Mesodermal cell (in vitro differentiated cells): ENCODE data around the gene GLDC.

Experiments
- H3K27ac ChIP-seq: 2 replicates; pipeline ENCODE4 v1.7.0; 2013; ENCODE audit warnings: mild to moderate bottlenecking, low read depth, low read length, moderate library complexity; ENCODE audit not compliant: severe bottlenecking
- H3K36me3 ChIP-seq: 2 replicates; pipeline ENCODE4 v1.7.1; 2013; ENCODE audit warnings: mild to moderate bottlenecking, low read length, moderate library complexity; ENCODE audit not compliant: control insufficient read depth, insufficient read depth
- H3K4me1 ChIP-seq: one replicate; pipeline ENCODE4 v1.7.1; 2013; ENCODE audit warnings: mild to moderate bottlenecking, low read length; ENCODE audit not compliant: insufficient read depth, control insufficient read depth, poor library complexity, severe bottlenecking
- H3K4me3 ChIP-seq: 2 replicates; pipeline ENCODE4 v1.7.0; 2013; ENCODE audit warnings: low read length, control low read depth, mild to moderate bottlenecking; ENCODE audit not compliant: insufficient read depth, poor library complexity, severe bottlenecking; ENCODE audit errors: extremely low read depth
- H3K9me3 ChIP-seq: 2 replicates; pipeline ENCODE4 v1.7.1; 2013; ENCODE audit warnings: mild to moderate bottlenecking, low read length, moderate library complexity; ENCODE audit not compliant: control insufficient read depth
- WGBS, 2 experiments: methylation state at CpG; one replicate each; pipeline ENCODE4 v1.1.5; 2013; ENCODE audit warnings: missing lambda C conversion rate in 2 of 2; ENCODE audit not compliant: insufficient coverage in 2 of 2; 5-methylcytosine and 5-hydroxymethylcytosine counted together

Gene GLDC

DNA sequence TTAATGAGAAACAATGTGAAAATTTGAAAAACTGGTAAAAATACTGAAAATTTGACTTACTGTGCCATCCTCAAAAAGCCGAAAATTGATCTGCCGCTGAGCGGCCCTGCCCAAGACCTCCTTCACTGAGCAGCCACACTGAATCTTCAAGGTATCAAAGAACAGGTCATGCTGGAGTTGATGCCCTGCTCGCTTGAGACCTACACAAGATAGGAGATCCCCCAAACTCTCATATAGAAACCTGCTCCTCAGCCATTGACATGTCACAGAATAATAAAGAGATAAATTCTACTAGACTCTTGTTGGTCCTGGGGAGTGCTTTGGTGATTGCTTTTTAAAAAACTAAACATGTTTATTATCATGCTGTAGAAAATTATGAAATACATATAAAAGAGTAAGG is 52.7 kb downstream of the GLDC start:
- no peaks in the 10 kb centered on the region for H3K9me3 ChIP-seq
- H3K4me1 ChIP-seq, result peaks cover 3% of the 10 kb centered on the region
- H3K36me3 ChIP-seq, result no peaks in the 10 kb centered on the region
- no peak overlapping the region for H3K27ac ChIP-seq
- H3K4me3 ChIP-seq, result no peak overlapping the region
- WGBS, 2 experiments, result 91 to 100% methylated on average over 3 of the region's 4 CpGs

DNA sequence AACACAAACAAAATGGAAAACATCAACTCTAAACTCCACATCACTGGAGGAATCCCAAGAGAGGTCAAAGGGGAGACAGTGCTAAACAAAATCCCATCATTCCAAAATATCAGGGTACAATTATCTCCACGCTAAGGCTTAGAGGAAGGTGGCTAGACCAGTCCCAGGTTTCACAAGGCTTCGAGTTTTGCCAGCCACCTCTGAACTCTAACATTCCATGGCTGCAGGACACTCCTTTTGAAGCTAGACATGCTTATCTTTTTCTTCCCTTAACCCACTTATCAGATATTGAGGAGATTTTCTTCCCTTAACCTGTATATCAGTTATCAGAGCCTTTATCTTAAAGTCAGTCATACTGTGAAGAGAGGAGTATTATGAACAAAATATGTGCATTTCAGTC is 53.3 kb downstream of the GLDC start:
- no peak overlapping the region for H3K4me3 ChIP-seq
- no peaks in the 10 kb centered on the region for H3K9me3 ChIP-seq
- 68 to 74% methylated on average over 2 of the region's 2 CpGs for WGBS, 2 experiments
- no peak overlapping the region for H3K27ac ChIP-seq
- H3K36me3 ChIP-seq, result no peaks in the 10 kb centered on the region
- peaks cover 3% of the 10 kb centered on the region for H3K4me1 ChIP-seq

DNA sequence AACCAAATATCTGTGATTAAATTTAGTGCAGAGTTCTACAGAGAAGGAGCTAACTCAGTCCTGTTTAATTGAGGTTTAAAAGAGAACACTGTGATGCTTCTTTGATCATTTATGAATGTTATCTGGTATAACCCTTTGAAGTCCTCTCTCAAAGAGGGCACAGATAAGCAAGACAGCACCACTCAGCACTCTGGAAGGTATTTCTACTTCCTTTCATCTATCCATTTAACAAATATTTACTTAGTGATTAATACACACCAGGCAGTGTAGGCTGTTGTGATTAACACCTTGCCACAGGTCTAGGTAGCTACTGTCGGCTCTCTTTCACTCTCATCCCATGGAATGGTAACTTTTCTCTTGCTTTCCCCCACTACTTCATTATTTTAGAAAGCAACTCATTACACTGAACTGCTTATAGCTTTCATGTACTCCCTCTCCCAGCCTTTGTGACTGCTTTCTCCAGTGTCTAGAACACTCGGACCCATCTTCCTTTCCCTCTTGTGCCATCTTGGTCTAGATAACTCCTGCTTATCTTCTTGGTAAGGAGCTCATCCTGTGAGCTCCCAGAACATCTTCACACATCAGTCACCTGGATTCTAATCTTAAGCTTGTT is 54.7 kb downstream of the GLDC start:
- Histone ChIP-seq H3K36me3 (no peaks in the 10 kb centered on the region), H3K4me1 (peaks cover 2% of the 10 kb centered on the region), H3K27ac (no peak overlapping the region), H3K9me3 (no peaks in the 10 kb centered on the region), H3K4me3 (no peak overlapping the region)
- WGBS, 2 experiments, result 85 to 88% methylated on average over 2 of the region's 2 CpGs

DNA sequence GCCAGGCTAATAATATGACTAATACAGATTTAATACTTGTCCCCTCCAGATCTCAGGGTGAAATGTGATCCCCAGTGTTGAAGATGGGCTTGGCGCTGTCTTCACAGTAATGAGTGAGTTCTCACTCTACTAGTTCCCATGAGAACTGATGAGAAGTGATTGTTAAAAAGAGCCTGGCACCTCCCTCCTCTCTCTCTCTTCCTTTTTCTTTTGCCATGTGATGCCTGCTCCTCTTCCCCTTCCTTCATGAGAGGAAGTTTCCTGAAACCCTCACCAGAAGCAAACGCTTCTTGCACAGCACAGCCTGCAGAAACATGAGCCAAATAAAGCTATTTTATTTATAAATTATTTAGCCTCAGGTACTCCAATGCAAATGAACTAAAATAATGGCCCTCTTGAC is 55.2 kb downstream of the GLDC start:
- Histone ChIP-seq H3K36me3 (no peaks in the 10 kb centered on the region), H3K9me3 (no peaks in the 10 kb centered on the region), H3K27ac (no peak overlapping the region), H3K4me1 (no peaks in the 10 kb centered on the region), H3K4me3 (no peak overlapping the region)
- 100% methylated on average over 1 of the region's 2 CpGs; no CpG with 5 or more reads in 1 of the 2 experiments for WGBS, 2 experiments

DNA sequence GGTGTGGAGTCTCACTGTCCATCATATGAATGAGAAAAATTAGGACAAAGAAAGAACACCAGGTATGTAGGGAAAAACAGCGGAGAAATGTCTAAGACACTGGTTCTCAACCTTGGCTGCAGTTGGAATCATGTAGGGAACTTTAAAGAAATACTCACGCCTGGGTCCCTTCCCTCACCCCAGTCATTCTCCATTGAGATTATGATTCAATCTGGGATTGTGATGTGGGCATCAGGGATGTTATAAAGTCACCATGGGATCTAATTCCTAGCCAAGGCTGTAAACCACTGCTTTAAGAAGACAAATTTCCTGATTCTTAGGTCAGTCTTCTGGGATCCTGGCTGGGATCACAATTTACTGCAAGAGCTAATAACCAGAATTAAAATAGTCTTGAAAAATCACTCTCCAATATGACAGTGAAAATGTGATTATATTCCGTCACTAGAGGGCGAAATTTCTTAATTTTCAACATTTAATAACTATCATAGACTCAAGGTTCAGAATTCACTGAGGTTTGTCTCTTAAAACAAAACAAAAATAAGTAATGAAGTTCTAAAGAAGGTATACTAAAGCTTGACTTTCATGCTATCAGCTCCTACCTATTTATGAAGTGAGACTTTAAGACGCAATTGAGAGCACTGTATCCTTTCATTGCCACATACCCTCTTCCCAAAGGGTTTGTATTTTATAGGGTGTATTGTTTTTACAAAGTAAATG is 60.5 kb downstream of the GLDC start:
- Histone ChIP-seq H3K4me3 (no peak overlapping the region), H3K36me3 (no peaks in the 10 kb centered on the region), H3K4me1 (no peaks in the 10 kb centered on the region), H3K27ac (no peak overlapping the region), H3K9me3 (no peaks in the 10 kb centered on the region)
- 63 to 86% methylated on average over 1 of the region's 5 CpGs for WGBS, 2 experiments

DNA sequence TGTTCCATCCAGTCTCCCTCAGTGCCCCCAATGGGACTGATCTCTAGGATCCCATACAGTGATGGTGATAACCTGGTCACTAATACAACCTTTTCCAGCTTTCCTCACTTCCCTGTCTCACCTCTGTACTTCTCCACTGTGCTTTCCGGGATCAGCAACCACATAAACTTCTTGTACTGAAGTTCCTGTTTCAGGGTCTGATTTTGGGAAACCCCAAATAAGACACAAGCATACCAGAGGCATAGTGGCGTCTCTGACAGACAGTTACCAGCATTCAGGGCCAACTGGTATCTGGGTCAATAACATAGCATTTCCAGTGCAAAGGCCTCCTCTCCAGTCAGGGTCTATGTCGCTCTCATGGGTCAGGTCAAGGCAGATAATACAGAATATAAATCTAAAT is 64.3 kb downstream of the GLDC start:
- Histone ChIP-seq H3K27ac (no peak overlapping the region), H3K4me1 (no peaks in the 10 kb centered on the region), H3K9me3 (no peaks in the 10 kb centered on the region), H3K36me3 (no peaks in the 10 kb centered on the region), H3K4me3 (no peak overlapping the region)
- 73 to 93% methylated on average over 2 to 3 of the region's 3 CpGs for WGBS, 2 experiments

DNA sequence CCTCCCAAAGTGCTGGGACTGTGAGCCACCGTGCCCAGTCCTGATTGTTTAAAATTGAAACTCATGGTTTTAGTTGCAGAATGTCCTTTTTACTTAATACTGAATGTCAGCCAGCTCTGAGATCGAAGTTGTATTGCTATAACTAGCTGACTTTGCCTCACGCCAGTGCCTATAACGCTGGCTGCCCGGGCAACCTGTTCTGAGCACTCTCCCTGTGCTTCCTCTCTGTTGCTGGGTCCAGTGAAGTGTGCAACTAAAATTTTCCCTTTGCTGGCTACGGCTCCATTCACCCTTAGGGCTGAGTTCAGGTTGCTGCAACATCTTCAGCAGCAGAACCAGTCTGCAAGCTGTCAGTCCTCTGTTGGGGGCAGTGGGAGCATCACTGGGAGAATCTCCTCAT is 65.9 kb downstream of the GLDC start:
- H3K9me3 ChIP-seq, result no peaks in the 10 kb centered on the region
- no peaks in the 10 kb centered on the region for H3K4me1 ChIP-seq
- no peaks in the 10 kb centered on the region for H3K36me3 ChIP-seq
- WGBS, 2 experiments, result 88 to 95% methylated on average over 5 to 6 of the region's 6 CpGs
- no peak overlapping the region for H3K27ac ChIP-seq
- H3K4me3 ChIP-seq, result no peak overlapping the region

DNA sequence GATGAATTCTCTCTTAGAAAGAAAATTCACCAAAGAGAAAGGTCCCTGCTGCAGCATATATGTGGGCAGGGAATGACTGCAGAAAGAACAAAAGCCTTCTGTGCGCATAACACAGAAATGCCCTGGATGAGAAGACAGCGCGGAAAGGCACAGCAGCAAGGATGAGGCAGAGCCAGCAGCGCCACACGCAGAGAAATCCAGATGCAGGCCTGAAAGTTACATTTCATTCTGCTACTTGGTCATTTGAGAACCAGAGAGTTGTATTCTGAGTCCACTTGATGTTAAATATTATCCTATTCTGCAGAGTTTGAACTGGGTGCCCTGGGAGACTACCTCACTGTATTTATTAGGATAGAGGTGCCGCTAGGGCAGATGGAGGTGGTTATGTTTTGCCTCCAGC is 68.5 kb downstream of the GLDC start:
- Histone ChIP-seq H3K4me1 (no peaks in the 10 kb centered on the region), H3K4me3 (no peak overlapping the region), H3K36me3 (no peaks in the 10 kb centered on the region), H3K27ac (no peak overlapping the region), H3K9me3 (no peaks in the 10 kb centered on the region)
- WGBS, 2 experiments, result 82 to 93% methylated on average over 5 to 6 of the region's 6 CpGs

DNA sequence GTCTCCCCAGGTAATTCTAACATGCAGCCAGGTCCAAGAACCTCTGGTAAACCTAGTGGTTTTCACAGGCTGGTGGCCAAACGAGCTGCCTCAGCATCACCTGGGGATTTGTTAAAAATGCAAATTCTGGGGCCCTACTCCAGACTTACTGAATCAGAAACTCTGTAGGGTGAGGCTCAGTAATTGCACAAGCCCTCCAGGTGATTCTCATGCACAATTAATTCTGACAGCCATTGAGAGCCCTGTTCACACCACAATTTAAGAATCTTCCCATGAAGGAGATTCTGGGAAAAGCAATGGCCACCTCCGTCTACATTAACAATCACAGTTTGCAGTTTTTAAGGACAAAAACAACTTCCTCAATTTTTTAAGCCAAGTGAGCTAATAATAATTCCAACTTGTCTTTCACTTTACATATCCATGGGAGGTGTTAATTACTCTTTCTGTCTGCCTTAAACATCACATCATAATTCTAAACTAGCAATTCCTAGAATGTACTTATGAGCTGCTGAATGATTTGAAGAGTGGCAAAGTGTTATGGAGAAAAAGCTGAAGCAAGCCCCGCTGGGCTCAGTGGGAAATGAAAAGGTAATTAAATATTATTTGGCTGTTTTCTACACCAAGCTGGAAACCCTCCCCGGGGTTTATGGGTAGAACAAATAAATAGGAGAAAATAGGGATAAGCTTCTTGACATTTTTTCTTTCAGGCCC is 70.0 kb downstream of the GLDC start:
- H3K4me3 ChIP-seq, result no peak overlapping the region
- H3K4me1 ChIP-seq, result no peaks in the 10 kb centered on the region
- WGBS, 2 experiments, result 69 to 83% methylated on average over 2 of the region's 4 CpGs
- no peaks in the 10 kb centered on the region for H3K9me3 ChIP-seq
- no peak overlapping the region for H3K27ac ChIP-seq
- no peaks in the 10 kb centered on the region for H3K36me3 ChIP-seq

DNA sequence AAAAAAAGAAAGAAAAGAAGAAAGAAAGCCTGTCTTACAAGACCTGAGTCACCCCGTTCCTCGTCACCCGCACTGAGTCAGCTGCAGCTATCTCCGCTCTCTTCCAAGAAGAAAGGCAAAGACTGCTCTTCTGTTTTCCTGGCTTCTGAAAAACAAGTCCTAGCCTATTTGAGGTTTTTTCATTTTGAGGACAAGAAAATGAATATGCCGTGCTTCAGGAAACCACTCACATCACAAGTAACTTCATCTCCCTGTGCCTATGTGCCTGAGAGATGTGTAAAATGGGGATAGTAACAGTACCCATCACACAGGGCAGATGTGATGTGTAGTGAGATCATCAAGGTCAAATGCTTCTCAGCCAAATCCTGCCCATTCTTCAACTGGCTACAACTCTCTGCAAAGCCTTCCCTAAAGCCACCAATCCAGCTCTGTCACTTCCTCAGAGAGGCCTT is 78.4 kb downstream of the GLDC start:
- H3K27ac ChIP-seq, result peak overlapping the region; percentile 98
- H3K36me3 ChIP-seq, result no peaks in the 10 kb centered on the region
- WGBS, 2 experiments, result 90 to 96% methylated on average over 4 of the region's 5 CpGs
- peaks cover 28% of the 10 kb centered on the region for H3K4me1 ChIP-seq
- no peak overlapping the region for H3K4me3 ChIP-seq
- H3K9me3 ChIP-seq, result no peaks in the 10 kb centered on the region
